Panc1 (cell line): ENCODE measurements around the gene LMO4.

ENCODE experiments used
- POLR2AphosphoS5 ChIP-seq: IDR thresholded peaks from 2 replicates; pipeline ENCODE4 v1.6.1; 2012; ENCODE audit warnings: mild to moderate bottlenecking, low read depth, low read length, moderate library complexity
- SIN3A ChIP-seq: IDR thresholded peaks from 2 replicates; pipeline ENCODE4 v1.6.1; 2012; ENCODE audit warnings: low read depth, mild to moderate bottlenecking, low read length, moderate library complexity, borderline replicate concordance; ENCODE audit not compliant: insufficient read depth
- TCF7L2 ChIP-seq: IDR thresholded peaks from 2 replicates; pipeline ENCODE4 v1.6.1; 2011; ENCODE audit warnings: mild to moderate bottlenecking, low read depth, low read length, inconsistent platforms
- TF ChIP-seq, protein P1 (sequence below): fragments of 450-650 bp; IDR thresholded peaks from 2 replicates; pipeline ENCODE4 v1.5.1; 2017; ENCODE audit warnings: mild to moderate bottlenecking
- TF ChIP-seq, protein P2 (sequence below), 2 experiments: IDR thresholded peaks; 2 replicates each; pipeline ENCODE4 v1.6.1; 2011 to 2012; ENCODE audit warnings: low read depth in 2 of 2, control low read depth in 1 of 2, low read length in 1 of 2, mild to moderate bottlenecking in 1 of 2, moderate library complexity in 1 of 2; ENCODE audit not compliant: insufficient read depth in 1 of 2

DNA sequence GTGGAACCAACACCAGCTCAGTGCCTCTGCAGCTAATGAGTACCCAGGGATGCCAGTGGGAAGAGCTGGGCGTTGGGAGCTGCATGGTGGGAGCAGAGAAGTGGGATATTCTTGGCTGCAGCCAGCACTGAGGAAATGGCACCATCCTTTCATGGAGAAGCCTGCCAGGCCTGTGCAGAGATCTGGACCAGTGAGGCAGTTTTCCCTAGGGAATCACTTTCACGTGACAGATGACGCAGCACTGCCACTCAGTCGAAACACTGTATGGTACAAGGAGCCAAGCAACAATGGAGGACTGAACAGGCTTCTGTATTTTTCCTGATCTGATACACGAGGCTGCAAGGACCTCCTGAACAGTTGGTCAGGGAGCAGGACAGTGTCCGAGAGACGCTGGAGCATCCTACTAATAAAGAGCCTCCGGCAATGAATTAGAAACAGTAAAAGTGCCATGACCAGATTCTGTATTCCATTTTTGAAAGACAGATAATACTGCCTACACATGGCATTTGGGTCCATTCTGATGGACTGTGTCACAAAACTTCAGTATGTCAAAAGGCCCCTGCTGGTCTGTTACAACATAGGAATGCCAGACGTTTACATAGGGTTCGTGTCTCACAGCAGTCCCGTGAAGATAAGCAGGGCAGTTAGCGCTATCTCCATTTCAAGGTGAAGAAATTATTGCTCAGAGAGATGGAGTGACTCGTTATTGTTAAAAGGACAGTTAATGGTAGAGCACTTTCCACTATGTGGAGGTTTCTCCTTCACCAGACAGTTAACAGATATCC is 44.0 kb upstream of the LMO4 start:
- TF ChIP-seq, protein P1, sequence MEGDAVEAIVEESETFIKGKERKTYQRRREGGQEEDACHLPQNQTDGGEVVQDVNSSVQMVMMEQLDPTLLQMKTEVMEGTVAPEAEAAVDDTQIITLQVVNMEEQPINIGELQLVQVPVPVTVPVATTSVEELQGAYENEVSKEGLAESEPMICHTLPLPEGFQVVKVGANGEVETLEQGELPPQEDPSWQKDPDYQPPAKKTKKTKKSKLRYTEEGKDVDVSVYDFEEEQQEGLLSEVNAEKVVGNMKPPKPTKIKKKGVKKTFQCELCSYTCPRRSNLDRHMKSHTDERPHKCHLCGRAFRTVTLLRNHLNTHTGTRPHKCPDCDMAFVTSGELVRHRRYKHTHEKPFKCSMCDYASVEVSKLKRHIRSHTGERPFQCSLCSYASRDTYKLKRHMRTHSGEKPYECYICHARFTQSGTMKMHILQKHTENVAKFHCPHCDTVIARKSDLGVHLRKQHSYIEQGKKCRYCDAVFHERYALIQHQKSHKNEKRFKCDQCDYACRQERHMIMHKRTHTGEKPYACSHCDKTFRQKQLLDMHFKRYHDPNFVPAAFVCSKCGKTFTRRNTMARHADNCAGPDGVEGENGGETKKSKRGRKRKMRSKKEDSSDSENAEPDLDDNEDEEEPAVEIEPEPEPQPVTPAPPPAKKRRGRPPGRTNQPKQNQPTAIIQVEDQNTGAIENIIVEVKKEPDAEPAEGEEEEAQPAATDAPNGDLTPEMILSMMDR = no peak
- TF ChIP-seq, protein P2, sequence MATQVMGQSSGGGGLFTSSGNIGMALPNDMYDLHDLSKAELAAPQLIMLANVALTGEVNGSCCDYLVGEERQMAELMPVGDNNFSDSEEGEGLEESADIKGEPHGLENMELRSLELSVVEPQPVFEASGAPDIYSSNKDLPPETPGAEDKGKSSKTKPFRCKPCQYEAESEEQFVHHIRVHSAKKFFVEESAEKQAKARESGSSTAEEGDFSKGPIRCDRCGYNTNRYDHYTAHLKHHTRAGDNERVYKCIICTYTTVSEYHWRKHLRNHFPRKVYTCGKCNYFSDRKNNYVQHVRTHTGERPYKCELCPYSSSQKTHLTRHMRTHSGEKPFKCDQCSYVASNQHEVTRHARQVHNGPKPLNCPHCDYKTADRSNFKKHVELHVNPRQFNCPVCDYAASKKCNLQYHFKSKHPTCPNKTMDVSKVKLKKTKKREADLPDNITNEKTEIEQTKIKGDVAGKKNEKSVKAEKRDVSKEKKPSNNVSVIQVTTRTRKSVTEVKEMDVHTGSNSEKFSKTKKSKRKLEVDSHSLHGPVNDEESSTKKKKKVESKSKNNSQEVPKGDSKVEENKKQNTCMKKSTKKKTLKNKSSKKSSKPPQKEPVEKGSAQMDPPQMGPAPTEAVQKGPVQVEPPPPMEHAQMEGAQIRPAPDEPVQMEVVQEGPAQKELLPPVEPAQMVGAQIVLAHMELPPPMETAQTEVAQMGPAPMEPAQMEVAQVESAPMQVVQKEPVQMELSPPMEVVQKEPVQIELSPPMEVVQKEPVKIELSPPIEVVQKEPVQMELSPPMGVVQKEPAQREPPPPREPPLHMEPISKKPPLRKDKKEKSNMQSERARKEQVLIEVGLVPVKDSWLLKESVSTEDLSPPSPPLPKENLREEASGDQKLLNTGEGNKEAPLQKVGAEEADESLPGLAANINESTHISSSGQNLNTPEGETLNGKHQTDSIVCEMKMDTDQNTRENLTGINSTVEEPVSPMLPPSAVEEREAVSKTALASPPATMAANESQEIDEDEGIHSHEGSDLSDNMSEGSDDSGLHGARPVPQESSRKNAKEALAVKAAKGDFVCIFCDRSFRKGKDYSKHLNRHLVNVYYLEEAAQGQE (IDR thresholded peaks at IDR 0.05; ENCODE audit: insufficient read depth in 1 of 2, low read depth in 2 of 2, low read length in 1 of 2) = no peak
- TF ChIP-seq POLR2AphosphoS5 (no peak), TCF7L2 (no peak), SIN3A (no peak)
